ENCODE measurements around the gene BOLL.

DNA sequence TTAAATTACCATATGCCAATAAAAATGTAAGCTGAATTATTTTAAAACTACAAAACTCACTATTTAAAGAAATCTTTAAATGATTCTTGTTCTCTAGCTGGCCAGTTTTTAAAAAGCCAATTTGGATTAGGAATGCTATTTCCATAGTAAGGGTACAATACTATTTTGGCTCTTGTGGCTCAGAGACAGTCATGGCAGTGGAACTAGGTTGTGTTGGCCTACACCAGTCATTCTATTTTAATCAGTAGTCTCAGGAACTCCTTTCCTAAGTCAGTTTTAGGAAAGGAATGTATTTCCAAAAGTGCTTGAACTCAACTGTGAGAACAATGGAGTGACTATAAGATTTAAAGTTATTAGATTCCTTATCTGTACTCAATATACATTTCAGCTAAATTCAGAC, 5.9 kb downstream of the BOLL start:
- no peak for TF ChIP-seq EZH2 (IDR thresholded peaks at IDR 0.05; ENCODE audit: low read depth)
- TF ChIP-seq, protein P1, sequence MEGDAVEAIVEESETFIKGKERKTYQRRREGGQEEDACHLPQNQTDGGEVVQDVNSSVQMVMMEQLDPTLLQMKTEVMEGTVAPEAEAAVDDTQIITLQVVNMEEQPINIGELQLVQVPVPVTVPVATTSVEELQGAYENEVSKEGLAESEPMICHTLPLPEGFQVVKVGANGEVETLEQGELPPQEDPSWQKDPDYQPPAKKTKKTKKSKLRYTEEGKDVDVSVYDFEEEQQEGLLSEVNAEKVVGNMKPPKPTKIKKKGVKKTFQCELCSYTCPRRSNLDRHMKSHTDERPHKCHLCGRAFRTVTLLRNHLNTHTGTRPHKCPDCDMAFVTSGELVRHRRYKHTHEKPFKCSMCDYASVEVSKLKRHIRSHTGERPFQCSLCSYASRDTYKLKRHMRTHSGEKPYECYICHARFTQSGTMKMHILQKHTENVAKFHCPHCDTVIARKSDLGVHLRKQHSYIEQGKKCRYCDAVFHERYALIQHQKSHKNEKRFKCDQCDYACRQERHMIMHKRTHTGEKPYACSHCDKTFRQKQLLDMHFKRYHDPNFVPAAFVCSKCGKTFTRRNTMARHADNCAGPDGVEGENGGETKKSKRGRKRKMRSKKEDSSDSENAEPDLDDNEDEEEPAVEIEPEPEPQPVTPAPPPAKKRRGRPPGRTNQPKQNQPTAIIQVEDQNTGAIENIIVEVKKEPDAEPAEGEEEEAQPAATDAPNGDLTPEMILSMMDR (conservative IDR thresholded peaks at IDR 0.05), result no peak

All from PC-9 (cell line).